NCI-H524 treated with DMSO at 0.1 percent for 48 hours (cell line): ENCODE data around the gene TEX55.
"Not testable (repeated sequence)": the region's sequence is repeated elsewhere in the genome, so short reads cannot be mapped to it uniquely, and the experiment has no call there.

Source experiments
- DNase-seq: peaks from one replicate; lab custom pipeline; 2025; lab: John Stamatoyannopoulos, UW

TEX55 gene

DNA sequence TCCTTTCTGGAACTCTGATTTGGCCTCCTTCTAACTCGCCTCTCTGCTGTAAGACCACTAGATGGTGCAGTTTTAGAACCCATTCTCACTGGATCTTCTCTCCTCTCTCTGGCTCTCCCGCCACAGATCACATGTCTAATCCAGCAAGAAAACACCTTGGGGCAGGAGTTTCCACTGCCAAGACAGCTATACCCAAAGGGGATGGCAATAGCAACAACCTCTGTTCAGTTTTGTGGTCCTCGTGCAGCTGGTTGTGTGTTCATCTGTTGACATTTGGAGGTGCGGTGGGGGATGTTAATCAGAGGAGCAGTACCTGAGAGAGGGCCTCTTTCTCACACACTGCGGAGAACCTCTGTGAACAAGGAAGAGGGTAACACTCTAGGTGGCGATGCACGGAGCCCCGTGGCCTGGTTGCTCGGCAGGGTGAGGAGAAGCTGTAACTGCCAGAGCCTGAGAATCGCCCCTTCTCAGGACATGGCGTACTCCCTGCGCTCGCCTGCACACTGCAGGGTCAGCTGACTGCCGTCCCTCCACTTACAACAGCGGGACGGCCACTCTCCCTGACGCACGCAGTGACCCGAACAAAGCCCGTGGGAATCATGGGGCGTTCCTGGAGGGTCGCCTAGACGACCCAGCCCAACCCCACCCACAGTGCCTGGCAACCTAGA, at the start of gene TEX55:
Gene TEX55, plus strand, starts transcription at position 666 of the 668 bp plus-strand sequence. CDS start 25 bp downstream, outside the sequence.
- no peak for DNase-seq

DNA sequence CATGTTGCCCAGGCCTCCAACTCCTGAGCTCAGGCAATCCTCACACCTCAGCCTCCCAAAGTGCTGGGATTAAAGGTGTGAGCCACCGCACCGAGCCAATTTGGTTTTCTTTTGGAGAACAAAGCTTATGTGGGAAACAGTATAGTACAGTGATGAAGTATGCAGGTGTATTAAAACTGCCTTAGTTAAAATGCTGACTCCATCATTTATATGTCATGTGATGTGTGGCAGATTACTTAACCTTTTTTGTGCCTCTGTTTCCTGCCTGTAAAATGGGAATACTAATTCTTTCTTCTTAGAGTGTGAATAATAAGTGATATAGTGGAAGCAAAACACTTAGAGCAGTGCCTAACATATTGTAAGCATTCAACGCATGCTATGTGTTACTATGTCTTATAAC, 48.0 kb upstream of the TEX55 start:
- no peak for DNase-seq

DNA sequence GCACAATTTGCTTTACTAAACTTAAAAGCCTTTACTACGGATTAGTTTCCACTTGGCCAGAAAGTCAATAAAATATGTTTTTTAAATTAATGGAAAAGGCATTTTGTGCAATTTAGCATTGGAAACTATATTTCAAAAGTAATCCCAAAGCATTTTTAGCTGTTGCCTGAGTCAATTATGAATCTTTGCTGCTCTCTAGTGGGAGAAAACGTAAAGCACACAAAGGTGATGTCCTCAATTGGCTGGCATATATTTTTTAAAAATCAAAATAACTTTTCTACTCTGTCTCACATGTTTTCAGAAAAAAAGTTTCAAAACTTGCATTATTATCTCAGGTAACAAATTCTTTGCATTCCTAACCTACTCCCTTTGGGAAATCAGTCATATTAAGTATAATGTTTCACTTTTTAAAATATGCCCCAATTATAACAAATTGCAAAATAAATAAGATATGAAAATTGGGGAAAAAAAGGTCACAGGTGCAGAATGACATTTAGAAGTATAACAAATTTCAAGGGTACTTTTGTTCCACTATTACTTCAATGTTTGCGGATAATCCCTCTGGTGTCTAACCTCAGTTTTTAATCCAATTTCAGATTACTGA, 47.2 kb upstream of the TEX55 start:
- DNase-seq, result no peak

DNA sequence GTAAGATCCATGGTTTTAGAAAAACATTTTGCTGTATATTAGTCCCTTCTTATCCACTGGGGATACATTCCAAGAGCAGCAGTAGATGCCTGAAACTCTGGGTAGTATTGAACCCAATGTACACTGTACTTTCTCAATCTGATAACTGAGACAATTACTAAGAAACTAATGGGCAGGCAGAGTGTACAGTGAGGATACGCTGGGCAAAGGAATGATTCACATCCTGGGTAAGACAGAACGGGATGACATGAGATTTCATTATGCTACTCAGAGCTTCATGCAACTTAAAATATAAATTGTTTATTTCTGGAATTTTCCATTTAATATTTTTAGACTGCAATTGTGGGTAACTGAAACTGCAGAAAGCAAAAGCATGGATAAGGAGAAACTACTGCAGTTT, 46.2 kb upstream of the TEX55 start:
- DNase-seq, result no peak

DNA sequence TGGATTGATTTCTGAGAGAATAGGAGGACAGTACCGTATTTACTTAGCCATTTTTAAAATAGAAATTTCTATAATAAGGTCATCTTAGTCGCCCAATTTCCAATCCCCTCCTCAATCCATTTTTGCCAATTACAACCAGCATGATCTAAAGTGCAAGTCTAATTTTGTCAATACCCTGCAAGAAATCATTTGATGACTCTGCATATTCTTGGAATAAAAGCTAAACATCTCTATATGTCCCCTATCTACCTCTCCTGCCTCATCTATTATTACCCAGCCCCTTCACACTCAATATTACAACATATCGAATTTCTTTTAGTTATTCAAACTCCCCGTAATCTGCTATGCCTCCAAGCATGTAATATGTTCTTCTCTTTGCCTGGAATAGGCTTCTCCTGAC, 41.9 kb upstream of the TEX55 start:
- no peak for DNase-seq

DNA sequence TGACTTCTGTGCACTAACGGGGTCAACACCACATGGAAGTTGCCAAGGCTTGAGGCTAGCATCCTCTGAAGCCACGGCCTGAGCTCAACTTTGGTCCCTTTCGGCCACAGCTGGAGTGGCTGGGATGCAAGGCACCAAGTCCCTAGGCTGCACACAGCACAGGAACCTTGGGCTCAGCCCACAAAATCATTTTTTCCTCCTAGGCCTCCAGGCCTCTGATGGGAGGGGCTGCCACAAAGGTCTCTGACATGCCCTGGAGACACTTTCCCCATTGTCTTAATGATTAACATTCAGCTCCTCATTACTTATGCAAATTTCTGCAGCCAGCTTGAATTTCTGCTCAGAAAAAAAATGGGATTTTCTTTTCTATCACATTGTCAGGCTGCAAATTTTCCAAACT, 27.6 kb upstream of the TEX55 start:
- DNase-seq, result not testable (repeated sequence)

DNA sequence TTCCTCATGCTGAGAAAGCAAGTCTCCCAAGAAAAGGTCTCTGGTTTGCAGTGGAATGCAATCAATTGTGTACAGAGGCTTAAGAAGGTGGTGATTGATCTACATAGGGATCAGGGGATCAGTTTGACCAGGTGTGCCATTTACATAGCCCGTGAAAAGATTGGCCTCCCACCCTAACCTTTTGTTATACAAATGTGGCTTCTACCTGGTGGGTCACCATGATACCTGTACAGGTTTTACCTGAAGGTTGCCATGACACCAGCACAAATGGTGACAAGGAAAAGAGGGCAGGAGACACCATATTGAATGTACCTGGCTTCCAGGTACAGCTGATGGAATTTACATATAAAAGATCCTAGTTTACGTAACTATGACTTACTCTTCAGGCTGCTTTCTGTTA, 25.5 kb upstream of the TEX55 start:
- DNase-seq, result no peak

DNA sequence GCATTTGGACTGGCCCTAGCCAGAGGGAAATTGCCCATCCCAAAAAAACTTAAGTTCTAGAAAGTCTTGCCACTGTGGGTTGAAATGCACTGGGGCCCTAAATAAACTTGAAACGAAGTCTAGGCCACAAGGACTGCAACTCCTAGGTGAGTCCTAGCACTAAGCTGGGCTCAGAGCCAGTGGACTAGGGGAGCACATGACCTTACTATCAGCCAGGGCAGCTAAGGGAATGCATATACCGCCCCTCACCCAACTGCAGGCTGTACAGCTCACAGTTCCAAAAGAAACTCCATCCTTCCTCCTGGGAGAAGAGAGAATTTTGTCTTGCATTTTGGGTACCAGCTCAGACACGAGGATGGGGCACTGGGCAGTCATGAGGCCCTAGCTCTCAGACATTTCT, 23.6 kb upstream of the TEX55 start:
- no peak for DNase-seq

DNA sequence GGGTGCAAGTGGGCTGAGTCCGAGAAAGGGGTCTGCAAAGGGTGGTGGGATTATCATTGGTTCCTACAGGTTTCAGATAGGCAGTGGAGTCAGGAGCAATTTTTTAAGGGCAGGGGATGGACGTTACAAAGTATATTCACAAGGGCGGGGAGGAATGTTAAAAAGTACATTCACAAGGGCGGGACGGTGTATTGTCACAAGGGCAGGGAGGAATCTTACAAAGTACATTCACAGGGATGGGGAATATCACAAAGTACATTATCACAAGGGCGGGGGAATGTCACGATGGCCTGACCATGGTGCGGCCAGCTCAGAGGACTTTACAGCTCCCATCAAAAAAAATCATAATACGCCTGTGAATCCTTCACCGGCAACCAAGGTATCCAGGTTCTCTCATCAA, 20.6 kb upstream of the TEX55 start:
- no peak for DNase-seq

DNA sequence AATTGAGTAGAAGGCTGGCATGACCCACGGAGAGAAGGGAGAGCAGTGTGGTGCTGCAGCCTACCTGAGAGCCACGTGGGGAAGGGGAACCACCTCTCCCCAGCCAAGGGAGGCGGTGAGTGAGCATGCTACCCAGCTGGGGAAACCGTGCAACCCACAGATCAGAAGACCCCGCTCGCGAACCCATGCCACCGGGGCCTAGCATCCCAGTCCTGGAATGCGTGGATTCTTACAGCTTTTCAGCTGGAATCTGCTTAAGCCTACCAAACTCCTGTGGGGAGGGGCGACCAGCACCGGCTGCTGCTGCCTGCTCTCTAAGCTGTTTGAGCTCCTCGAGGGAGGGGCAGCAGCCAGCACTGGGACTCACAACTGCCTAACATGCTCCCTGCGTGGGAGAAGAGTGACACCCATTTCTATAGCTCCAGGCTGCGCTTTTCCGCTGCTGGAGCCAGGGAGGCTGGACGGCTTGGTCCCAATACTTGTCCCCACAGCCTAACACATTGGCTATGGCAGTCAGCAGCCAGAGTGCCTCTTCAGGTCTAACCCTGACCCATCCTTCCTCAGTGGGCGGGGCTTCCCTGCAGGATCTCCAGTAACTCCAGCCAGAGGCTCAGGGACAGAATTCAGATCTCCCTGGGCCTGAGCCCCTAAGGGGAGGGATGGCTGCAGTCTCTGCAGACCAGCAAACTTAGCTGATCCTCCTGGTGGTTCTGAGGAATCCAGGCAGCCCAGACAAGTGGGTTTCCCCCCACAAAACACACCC, 20.0 kb upstream of the TEX55 start:
- no peak for DNase-seq

DNA sequence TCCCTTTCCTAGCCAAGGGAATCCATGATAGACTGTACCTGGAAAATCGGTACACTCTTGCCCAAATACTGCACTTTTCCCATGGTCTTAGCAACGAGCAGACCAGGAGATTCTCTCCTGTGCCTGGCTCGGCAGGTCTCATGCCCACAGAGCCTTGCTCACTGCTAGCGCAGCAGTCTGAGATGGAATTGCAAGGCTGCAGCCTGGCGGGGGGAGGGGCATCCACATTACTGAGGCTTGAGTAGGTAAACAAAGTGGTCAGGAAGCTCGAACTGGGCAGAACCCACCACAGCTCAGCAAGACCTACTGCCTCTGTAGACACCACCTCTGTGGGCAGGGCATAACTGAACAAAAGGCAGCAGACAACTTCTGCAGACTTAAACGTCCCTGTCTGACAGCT, 15.7 kb upstream of the TEX55 start:
- DNase-seq, result not testable (repeated sequence)

DNA sequence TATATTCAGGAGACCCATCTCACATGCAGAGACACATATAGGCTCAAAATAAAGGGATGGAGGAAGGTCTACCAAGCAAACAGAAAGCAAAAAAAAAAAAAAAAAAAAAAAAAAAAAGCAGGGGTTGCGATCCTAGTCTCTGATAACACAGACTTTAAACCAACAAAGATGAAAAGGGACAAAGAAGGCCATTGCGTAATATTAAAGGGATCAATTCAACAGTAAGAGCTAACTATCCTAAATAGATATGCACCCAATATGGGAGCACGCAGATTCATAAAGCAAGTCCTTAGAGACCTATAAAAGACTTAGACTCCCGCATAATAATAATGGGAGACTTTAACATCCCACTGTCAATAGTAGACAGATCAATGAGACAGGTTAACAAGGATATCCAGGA, 13.7 kb upstream of the TEX55 start:
- not testable (repeated sequence) for DNase-seq

DNA sequence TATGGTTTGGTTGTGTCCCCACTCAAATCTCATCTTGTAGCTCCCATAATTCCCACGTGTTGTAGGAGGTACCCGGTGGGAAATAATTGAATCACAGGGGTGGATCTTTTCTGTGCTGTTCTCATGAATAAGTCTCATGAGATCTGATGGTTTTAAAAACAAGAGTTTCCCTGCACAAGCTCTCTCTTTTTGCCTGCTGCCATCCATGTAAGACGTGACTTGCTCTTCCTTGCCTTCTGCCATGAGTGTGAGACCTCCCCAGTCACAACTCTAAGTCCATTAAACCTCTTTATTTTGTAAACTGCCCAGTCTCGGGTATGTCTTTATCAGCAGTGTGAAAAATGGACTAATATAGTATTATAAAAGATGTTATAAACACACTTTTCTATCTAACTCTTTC, 6.6 kb upstream of the TEX55 start:
- not testable (repeated sequence) for DNase-seq

DNA sequence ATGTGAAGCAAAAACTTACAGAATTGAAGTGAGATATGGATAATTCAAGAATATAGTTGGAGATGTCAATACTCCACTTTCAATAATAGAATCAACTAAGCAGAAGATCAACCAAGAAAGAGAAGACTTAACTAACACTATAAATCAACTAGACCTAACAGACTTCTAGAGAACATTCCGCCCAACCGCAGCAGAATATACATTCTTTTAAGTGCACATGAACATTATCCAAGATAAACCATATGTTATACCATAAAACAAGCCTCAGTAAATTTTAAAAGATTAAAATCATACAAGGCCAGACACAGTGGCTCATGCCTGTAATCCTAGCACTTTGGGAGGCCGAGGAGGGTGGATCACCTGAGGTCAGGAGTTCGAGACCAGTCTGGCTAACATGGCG, 5.5 kb upstream of the TEX55 start:
- no peak for DNase-seq

DNA sequence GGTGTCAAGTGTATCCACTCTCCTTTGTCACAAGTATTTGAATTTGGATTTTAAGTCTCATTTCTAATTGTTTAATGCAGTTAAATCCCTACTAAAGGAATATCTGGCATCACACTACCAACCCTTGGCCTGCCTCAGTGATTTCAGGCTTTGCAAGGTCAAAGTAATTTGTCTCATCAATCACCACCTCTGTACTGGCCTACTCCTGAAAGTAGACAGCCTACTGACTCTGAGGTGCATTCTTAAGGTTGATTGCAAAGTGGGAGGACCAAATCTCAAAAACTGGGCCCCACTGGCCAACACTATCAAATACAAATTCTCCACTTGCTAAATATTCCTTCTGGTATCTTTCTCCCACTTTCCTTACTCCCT, 851 bp upstream of the TEX55 start:
- DNase-seq, result no peak

DNA sequence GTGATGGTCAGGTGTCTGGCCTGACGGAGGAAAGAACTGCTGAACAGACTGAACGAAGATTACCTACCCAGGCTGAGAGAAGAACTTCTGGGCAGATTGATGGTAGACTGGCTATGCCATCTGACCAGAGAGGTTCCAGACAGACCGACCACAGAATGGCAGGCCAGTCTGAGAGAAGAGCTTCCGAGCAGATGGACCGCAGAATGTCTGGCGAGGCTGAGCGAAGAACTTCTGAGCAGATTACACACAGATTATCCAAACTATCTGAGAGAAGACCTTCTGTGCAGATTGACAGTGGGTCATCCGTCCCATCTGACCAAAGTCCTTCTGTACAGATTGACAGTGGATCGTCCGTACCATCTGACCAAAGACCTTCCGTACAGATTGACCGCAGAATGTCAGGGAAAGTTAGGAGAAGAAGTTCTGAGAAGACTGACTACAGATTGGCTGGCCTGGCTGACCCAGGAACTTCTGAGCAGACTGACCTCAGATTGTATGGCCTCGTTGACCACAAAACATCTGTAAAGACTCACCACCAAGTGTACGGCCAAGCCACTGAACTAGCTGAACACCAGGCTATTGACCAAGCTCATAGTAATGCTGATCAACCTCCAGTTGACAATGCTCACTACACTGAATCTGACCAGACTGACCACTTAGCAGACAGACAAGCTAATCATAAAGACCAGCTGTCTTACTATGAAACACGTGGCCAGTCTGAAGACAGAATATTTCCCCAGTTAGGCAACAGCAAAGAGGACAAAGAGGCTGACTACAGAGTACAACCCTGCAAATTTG, 812 bp downstream of the TEX55 start:
- DNase-seq, result no peak

DNA sequence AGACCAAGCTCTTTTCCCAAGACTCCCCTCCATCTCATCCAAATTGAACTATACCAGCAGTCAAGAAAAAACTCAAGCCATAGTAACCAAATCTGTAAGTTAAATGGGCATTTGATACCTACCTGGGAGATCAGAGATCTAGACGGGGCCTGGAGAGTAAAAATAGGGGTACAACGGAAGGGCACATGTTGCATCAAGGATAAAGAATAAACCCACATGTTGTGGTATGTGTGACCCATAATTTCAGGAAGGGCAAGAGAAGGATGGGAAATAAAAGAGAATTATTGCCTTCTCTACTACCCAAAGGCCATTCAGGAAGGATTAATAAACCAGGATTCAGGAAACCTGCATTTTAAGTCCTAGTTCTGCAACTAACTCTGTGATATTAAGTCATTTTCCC, 1.5 kb downstream of the TEX55 start:
- DNase-seq, result no peak

DNA sequence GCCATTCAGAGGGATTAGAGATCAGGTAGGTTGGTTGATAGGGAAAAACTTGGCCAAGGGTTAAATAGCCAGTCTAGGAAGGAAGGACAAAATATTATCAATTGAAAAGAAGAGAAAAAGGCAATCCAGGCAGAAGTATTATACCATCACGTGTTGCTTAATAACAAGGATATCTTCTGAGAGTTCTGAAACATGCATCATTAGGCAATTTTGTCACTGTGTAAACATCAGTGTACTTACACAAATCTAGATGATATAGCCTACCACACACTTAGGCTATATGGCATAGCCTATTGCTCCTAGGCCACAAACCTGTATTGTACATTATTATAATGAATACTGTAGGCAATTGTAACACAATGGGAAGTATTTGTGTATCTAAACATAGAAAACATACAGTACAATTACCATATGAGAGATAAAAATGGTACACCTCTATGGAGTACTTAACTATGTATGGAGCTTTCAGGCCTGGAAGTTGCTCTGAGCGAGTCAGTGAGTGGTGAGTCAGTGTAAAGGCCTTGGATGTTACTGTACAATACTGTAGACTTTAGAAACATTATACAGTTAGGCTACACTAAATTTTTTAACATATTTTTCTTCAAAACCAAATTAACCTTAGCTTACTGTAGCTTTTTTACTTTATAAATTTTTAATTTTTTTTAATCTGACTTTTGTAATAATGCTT, 2.7 kb downstream of the TEX55 start:
- DNase-seq, result no peak

DNA sequence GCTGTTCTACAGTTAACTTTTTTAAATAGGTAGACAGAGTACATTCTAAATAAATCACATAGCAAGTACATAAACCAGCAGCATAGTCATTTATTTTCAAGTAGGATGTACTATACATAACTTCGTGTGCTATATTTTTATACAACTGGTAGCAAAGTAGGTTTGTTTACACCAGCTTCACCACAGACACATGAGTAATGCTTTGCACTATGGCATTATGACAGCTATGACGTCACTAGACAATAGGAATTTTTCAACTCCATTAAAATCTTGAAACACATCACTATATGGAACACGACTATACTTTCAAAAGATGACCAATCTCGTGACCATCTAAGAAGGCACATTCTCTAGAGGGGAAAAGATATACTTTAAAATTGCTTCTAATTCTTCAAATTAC, 3.5 kb downstream of the TEX55 start:
- DNase-seq, result no peak

DNA sequence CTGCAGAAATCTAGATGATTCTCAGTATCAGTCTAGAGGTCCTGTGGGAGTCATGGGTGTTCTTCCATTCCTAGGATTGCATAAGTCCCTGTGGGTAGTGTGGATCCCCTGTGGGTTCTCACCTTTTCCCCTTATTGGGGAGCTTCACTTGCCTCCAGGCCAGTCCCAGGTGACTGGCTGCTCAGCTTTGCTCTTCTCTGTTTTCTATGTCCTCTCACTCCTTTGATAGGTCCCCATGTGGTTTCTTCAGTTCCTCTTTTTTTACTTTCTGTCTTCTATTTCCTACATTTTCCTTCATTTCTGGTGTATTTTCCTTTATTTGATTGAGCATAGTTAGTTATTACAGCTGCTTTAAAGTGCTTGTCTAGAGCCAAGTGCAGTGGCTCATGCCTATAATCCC, 10.9 kb downstream of the TEX55 start:
- no peak for DNase-seq

DNA sequence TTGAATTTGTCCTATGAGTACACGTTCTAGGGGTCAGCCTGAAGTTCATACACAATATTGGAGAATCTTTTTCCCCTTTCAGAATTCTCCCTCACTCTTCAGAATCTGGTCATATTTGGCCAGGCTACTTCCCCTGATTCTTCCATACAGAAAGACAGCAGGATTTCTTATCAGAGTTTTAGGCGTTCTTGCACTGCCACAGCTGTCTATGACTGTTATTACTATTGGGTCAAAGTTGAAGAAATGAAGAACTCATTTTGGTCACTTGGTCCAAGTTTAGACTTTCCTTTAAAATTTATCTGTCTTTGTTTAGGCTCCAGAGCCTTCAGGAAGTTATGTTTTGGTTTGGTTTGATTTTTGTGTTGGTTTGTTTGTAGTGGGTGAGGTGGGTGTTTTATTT, 12.0 kb downstream of the TEX55 start:
- no peak for DNase-seq

DNA sequence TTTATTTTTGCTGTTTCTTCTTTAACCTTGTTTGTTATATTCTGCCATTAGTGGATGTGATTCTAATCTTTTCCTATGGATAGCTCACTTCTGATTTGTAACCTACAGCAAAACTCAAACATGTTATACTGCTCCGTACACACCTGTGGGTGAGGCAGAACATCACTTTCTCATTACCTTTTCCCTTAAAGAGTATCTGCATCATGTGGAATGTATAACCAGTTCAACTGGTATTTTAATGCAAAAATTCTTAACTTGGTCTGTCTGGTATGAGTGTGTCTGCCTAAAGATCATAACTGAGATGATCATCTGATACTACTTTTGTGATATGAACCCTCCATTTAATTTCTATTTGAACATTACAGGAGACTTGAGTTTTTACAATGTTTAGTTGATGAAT, 14.4 kb downstream of the TEX55 start:
- no peak for DNase-seq
